Hepatocyte (in vitro differentiated cells): ENCODE measurements around the gene PVR. TPM values are rescaled to one million over a fixed set of nuclear protein-coding genes. Genes with fewer than 3 reads are reported as not detected.
"Not testable (repeated sequence)": the region's sequence is repeated elsewhere in the genome, so short reads cannot be mapped to it uniquely, and the experiment has no call there.

Source experiments
- DNase-seq: peaks from one replicate; pipeline ENCODE4 v3.0.0-alpha.2; 2016; ENCODE audit warnings: low spot score
- H2AFZ ChIP-seq: fragments of 200-600 bp; sonication (generic); 2 replicates; pipeline ENCODE4 v1.6.0; 2016; ENCODE audit warnings: antibody characterized with exemption, mild to moderate bottlenecking
- H3K27ac ChIP-seq: fragments of 200-600 bp; sonication (generic); 2 replicates; pipeline ENCODE4 v1.5.1; 2016; ENCODE audit warnings: mild to moderate bottlenecking
- H3K27me3 ChIP-seq: fragments of 200-600 bp; sonication (generic); 2 replicates; pipeline ENCODE4 v1.6.1; 2016
- H3K36me3 ChIP-seq: fragments of 200-600 bp; sonication (generic); replicated peaks from 2 replicates; pipeline ENCODE4 v1.5.1; 2016; ENCODE audit warnings: low read depth; ENCODE audit not compliant: insufficient read depth
- H3K4me1 ChIP-seq: fragments of 200-600 bp; sonication (generic); 2 replicates; pipeline ENCODE4 v1.5.1; 2016; ENCODE audit warnings: mild to moderate bottlenecking, moderate library complexity; ENCODE audit not compliant: insufficient read depth
- H3K4me2 ChIP-seq: fragments of 200-600 bp; sonication (generic); 2 replicates; pipeline ENCODE4 v1.6.0; 2016
- H3K4me3 ChIP-seq: fragments of 200-600 bp; sonication (generic); 2 replicates; pipeline ENCODE4 v1.5.1; 2016; ENCODE audit warnings: mild to moderate bottlenecking
- H3K79me2 ChIP-seq: fragments of 200-600 bp; sonication (generic); 2 replicates; pipeline ENCODE4 v1.6.0; 2017; ENCODE audit warnings: mild to moderate bottlenecking
- H3K9me2 ChIP-seq: fragments of 200-600 bp; sonication (generic); replicated peaks from 2 replicates; pipeline ENCODE4 v1.6.0; 2017; ENCODE audit warnings: mild to moderate bottlenecking; ENCODE audit not compliant: insufficient read depth
- H3K9me3 ChIP-seq: fragments of 200-600 bp; sonication (generic); 2 replicates; pipeline ENCODE4 v1.5.1; 2016; ENCODE audit warnings: low read depth, mild to moderate bottlenecking
- H4K20me1 ChIP-seq: fragments of 200-600 bp; sonication (generic); 2 replicates; pipeline ENCODE4 v1.6.0; 2016; ENCODE audit warnings: mild to moderate bottlenecking; ENCODE audit not compliant: insufficient read depth, poor library complexity, severe bottlenecking
- CTCF ChIP-seq: fragments of 200-600 bp; sonication (generic); IDR thresholded peaks from 2 replicates; pipeline ENCODE4 v1.5.1; 2016; ENCODE audit warnings: antibody characterized with exemption, mild to moderate bottlenecking; ENCODE audit not compliant: poor library complexity
- EZH2 ChIP-seq: fragments of 200-600 bp; sonication (generic); IDR thresholded peaks from 2 replicates; pipeline ENCODE4 v1.6.1; 2016; ENCODE audit warnings: antibody characterized with exemption, mild to moderate bottlenecking, borderline replicate concordance
- EZH2phosphoT487 ChIP-seq: fragments of 200-600 bp; sonication (generic); IDR thresholded peaks from one replicate; pipeline ENCODE4 v1.6.1; 2018; ENCODE audit warnings: antibody characterized with exemption, mild to moderate bottlenecking, low read depth, moderate library complexity; ENCODE audit not compliant: unreplicated experiment, severe bottlenecking
- WGBS: methylation state at CpG from one replicate; pipeline ENCODE4 v1.1.6; 2016; ENCODE audit warnings: low lambda C conversion rate; ENCODE audit errors: missing lambda C conversion rate; 5-methylcytosine and 5-hydroxymethylcytosine counted together
- polyA plus RNA-seq: library from polyadenylated mRNA; unstranded; fragments of >200 nt; fragmentation: Nextera tagmentation; extraction: Ambion mirVana; gene quantifications from 2 replicates; pipeline ENCODE4 v1.2.1, GENCODE V29; 2016
- total RNA-seq: library from RNA; depleted of rRNA; stranded (reverse); fragments of >200 nt; gene quantifications from 2 replicates; pipeline ENCODE4 v1.2.3, GENCODE V29; 2014

PVR gene
- total and polyA plus RNA-seq, 2 experiments from 2014 or later, result 85.6 to 123 TPM

DNA sequence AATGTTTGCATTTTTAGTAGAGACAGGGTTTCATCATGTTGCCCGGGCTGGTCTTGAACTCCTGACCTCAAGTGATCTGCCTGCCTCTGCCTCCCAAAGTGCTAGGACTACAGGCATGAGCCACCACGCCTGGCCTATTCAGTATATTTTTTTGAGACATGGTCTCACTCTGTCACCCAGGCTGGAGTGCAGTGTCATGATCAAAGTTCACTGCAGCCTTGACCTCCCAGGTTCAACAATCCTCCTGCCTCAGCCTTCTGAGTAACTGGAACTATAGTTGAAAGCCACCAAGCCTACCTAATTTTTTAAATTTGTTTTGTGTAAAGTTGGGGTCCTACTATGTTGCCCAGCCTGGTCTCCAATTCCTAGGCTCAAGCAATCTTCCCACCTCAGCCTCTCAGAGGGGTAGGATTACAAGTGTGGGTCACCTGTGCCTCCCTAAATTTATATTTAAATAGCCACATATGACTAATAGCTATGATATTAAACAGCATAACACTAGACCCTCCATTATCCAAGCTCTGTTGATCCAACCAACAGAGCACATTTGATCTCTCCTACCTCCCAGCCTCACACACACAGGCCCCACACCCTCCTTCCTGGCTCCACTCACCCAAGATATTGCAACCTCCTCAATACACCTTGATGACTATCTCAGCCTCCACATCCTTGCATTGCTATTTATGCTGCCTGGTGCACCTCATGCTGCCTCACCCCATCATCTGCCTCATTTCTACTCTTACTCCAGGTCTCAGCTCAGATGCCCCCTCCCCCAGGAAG, 25.5 kb downstream of the PVR start:
- H4K20me1 ChIP-seq, result no peaks in the 10 kb centered on the region
- no peaks in the 10 kb centered on the region for H3K27me3 ChIP-seq
- H3K36me3 ChIP-seq, result no peaks in the 10 kb centered on the region
- no peak overlapping the region for H2AFZ ChIP-seq
- TF ChIP-seq EZH2 (no peak), EZH2phosphoT487 (no peak), CTCF (no peak)
- DNase-seq, result no peak
- no peak overlapping the region for H3K27ac ChIP-seq
- no peak overlapping the region for H3K4me3 ChIP-seq
- no peaks in the 10 kb centered on the region for H3K9me2 ChIP-seq
- no peaks in the 10 kb centered on the region for H3K4me1 ChIP-seq
- no peak overlapping the region for H3K4me2 ChIP-seq
- H3K79me2 ChIP-seq, result no peaks in the 10 kb centered on the region
- no peaks in the 10 kb centered on the region for H3K9me3 ChIP-seq
- WGBS, result 91% methylated on average over 2 of the region's 2 CpGs

DNA sequence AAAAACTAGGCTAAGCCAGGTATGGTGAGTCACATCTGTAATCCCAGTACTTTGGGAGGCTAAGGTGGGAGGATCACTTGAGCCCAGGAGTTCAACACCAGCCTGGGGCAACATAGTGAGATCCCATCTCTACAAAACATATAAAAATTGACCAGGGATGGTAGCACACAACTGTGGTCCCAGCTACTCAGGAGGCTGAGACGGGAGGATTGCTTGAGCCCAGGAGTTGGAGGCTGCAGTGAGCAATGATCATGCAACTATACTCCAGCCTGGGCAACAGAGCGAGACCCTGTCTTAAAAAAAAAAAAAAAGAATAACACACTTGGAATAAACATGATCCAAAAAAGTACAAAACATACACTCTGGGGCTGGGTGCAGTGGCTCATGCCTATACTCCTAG, 26.3 kb downstream of the PVR start:
- 91% methylated on average over 2 of the region's 2 CpGs for WGBS
- H4K20me1 ChIP-seq, H3K4me3 ChIP-seq, H3K27me3 ChIP-seq, H3K79me2 ChIP-seq, H2AFZ ChIP-seq, H3K9me2 ChIP-seq, H3K9me3 ChIP-seq, H3K27ac ChIP-seq, DNase-seq, H3K36me3 ChIP-seq, H3K4me2 ChIP-seq, H3K4me1 ChIP-seq: not testable (repeated sequence)

DNA sequence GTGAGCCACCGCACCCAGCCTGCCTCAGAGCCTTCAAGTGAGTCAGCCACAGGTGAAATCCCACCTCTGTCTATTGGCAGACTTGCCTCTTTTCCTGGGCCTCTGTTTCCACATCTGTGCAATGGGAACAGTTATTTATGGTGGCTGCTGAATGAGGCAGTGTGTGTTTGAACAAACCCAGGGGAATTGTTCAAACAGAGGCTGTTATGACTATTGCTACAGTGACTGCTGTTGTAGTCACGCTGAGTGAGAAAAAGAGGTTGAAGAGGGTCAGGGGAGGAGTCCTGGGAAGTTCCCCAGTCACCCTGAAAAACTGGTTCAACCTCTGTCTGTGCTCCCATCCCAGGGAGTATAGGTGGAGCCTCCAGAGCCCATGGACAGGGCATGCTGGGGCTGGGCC, 27.7 kb downstream of the PVR start, which contains the start of gene CEACAM19:
CEACAM19 (plus strand) TSS at position 83 of the 400 bp plus-strand sequence. CDS start 450 bp downstream, outside the sequence.
- Histone ChIP-seq H2AFZ (no peak within 1 kb of the TSS), H3K4me1 (no peaks in the 10 kb centered on the region), H3K27ac (no peak within 1 kb of the TSS), H3K4me2 (no peak within 1 kb of the TSS), H3K36me3 (no peaks in the 10 kb centered on the region), H3K9me2 (no peaks in the 10 kb centered on the region), H3K79me2 (no peaks in the 10 kb centered on the region), H4K20me1 (no peaks in the 10 kb centered on the region), H3K9me3 (no peaks in the 10 kb centered on the region), H3K4me3 (no peak within 1 kb of the TSS), H3K27me3 (no peaks in the 10 kb centered on the region)
- DNase-seq, result no peak
- TF ChIP-seq EZH2 (no peak), CTCF (no peak), EZH2phosphoT487 (no peak)
- 83% methylated on average over 2 of the region's 2 CpGs for WGBS

- Histone ChIP-seq H3K79me2 (no peaks in the 10 kb centered on the region), H3K27ac (no peak overlapping the region), H3K27me3 (no peaks in the 10 kb centered on the region), H3K4me3 (no peak overlapping the region), H3K4me1 (peaks cover 3% of the 10 kb centered on the region), H3K9me2 (no peaks in the 10 kb centered on the region), H4K20me1 (no peaks in the 10 kb centered on the region), H3K36me3 (no peaks in the 10 kb centered on the region), H3K9me3 (no peaks in the 10 kb centered on the region), H3K4me2 (no peak overlapping the region), H2AFZ (no peak overlapping the region)
- DNase-seq, result no peak
- WGBS, result 86% methylated on average over 1 of the region's 1 CpG
- no peak for TF ChIP-seq CTCF
- no peak for TF ChIP-seq EZH2phosphoT487
- TF ChIP-seq EZH2, result no peak
Observed at GRCh38 chr19:44672226-44672625, 28.5 kb downstream of the PVR start.
